T-helper 9 cell (primary cell): ENCODE data around the gene BEND5.

Source experiments
- DNase-seq: peaks from one replicate; pipeline ENCODE4 v3.0.0-alpha.2; 2020

BEND5 gene

DNA sequence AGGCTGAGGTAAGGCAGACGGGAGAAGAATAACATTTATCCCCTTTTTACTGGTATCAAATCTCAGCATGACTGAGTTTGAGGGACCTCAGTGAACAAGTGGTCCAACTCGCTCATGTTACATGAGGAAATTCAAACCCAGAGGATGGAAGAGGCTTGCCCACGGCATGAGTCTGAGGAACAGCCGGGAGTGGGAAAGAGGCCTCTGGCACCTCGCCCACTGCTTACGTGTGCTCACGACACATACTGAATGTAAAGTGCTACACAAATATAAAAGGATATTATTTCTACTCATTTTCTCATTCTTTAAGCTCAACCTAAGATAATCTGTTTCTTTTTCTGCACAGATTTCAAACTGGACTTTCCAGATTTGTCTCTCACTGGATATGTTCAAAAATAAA, 14.7 kb downstream of the BEND5 start:
- DNase-seq = no peak

DNA sequence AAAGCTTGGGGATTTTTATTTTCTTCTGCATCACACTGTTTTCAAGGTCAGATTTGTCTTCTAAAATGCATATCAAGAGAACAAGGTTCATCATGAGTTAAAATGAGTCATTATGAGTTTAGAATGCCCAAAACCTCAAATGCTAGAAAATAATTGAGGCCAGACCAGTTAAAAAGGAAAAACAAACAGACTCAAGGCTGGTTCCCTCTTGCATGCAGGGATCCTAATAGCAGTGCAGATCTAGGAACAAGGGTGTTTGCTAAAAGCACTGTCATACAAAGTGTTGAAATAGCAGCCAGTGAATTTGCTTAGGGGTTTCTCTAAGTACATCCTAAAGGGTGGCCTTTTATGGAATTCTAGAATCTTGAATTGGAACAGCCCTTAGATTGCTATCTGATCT, 15.3 kb downstream of the BEND5 start:
- no peak for DNase-seq

DNA sequence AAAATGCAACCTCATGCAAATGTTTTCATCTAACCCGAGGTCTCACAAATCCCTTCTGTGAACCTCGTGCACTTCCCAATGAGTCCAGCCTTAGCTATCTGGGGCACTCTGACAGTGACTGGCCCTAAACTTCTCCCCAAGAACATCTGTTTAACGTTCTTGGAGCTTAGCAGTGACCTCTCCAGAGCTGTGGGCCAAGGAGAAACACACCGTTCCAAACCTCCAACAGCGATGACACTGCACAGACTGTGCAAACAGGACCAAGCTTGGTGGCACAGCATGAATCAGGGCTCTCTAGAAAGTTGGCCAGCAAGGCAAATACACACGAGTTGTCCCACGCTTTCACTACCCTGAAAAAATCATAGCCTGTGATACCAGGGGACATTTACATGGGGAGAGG, 15.8 kb downstream of the BEND5 start:
- DNase-seq = no peak

DNA sequence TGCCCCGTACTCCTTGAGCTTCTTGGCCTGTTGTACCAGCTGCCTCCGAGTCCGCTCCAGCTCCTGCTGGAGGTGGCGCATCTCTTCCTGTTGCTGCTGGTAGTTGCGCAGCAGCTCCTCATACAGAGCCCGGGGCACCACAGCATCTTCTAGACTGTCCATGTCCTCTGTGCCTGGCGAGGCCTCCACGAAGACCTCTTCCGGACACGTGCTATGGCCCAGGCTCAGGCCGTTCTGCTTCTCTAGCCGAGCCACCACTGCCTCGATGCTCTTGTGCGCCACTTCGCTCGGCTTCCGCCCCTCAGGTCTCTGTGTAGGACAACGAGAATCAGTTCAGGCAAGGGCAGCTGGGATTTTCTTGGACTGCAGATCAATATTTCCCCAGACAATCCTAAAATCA, 17.7 kb downstream of the BEND5 start:
- no peak for DNase-seq

DNA sequence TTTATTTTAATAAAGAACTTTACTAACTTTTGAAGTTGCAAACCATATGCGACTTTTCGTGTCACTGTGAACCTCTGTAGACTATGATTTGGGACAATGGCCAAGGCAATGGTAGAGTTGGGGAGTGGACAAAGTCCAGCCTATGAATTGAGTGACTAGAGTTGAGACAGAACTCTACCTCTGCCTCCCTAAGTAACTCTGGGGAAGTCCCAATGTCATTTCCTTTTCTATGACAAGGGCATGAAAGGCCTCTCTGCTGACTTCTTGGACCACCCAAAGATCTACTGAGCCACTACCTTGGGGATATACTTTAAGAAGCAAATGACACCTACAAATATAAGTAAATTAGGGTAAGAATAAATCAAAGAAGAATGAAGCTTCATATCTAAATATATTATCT, 19.3 kb downstream of the BEND5 start:
- DNase-seq = no peak

DNA sequence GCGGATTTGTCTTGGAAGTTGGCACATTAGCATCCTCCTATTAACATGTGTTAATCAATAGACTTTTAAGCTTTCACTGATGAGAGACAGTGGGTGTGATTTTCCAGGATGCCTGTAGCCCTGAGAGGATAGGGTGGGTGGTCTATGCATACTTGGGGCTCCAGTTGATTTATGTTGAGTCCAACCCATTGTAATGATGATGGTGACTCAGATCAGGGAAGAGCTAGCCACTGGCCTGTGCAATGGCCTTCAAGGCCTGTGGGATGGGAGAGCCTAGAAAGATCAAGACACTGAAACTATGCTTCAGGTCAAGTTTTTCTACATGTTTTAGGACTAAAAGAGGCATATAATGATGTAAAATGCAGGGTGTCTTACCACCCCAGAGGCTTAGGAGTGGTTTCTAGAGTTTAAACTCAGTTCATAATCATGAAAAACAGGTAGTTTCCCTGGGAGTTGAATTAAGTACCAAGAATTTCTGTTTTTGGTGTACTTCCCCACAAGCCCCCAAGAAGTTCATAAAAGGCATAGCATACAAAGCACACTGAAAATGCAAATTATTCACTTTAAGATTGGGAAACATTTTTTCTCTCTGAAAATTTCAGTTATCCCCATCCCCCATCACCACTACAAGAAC, 19.9 kb downstream of the BEND5 start:
- DNase-seq = no peak

DNA sequence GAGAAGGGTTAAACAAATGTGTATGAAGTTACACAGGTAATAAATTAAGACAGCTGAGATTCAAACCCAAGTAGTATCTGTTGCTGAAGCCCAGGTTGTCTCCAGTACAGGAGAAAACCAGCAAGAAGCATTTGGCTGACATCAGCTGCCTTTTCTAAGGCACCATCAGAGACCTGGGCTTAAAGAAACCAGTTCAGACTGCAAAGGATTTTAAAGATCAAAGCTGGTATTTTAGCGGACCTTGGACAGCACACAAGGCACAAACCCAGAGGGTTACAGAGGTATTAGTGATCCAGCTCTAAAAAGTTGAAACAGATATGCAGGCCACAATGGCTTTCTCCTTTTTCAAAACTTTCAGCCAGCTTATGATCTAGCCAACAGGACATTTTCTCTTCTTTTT, 23.4 kb downstream of the BEND5 start:
- DNase-seq = no peak

DNA sequence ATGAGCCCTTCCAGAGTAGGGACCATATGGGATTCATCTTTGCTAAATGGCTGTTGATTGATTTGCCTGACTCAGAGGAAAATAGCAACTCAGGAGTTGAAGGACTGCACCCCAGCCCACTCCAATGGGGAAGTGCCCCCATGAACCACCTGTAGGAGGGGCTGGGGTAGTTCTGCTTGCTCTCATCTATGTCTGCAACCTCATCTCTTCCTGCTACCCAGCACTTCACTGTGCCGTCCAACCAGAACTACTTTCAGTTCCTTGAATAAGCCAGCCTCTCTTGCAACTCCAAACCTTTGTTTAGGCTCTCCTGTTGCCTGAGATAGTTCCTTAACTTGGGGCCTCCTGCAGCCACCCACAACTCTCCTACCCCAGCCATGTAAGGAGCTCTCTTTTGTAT, 26.6 kb downstream of the BEND5 start:
- DNase-seq = no peak

DNA sequence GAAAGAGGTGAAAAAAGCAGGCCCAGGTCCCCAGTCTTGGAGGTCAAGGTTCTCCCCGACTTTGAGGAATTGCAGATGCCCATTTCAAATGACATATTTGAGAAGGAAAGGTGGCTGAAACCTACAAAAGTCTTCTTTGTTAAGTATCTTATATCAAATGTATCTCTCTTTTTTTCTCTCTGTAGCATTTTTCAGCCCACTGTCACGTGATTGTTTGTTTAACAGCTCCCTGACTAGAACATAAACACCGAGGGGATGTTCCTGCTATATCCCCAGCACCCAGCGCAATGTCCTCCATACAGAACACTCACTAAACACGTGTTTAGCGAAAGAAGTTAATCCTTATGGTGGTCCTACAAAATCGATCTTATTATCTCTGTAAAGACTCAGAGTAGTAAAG, 27.6 kb downstream of the BEND5 start:
- DNase-seq = no peak

DNA sequence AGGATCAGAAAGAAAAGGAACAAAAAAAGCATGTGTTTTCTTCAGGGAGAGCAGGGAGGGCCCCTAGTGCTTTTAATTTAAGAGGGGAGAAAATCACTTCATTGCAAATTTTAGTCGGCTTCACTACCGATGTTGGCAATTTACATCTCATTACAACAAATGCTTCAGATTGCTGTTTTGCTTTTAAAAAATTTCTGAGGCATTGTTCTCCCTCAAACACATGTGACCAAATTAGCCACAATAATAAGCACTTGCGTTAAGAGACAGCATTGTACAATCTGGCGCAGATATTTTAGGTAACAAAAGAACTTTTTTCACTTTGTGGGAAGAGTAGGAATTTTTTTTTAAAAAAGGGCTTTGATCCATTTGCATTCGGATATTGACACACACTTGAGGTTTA, 29.8 kb downstream of the BEND5 start:
- DNase-seq = no peak

DNA sequence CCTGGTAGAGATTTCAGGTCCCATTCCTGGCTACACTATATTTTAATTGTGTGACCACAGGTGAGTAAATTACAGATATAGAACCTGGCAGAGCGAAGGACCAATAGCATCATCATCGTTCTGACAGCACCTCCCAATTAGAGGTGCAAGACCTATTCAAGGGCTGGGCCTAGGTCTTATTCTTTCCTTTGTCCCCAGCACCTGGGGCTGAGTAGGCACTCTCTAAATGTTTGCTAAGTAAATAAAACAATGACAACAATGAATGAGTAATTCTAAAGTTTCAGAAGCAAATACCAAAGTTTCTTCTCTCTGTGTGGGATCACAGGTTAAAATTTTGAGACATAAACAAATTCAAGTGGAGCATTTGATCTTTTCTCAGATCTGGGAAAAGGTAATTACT, 32.7 kb downstream of the BEND5 start:
- no peak for DNase-seq

DNA sequence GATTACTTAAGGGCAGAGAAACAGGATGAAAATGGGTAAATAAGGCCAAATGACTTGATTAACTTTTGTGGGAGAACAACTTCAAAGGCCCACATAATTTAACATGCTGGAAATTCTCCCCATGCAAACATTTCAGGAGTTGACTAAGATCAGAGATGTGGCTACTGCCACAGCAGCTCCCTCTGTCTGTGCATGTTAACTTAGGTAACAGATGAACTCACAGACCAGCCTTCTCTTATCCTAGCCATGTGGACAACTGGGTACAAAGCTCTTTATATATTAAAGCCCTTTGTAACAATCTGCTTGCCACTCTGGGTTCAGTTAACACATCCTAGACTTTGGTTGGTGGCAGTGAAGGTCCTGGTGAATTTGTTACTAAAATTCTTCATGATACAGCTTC, 33.2 kb downstream of the BEND5 start:
- DNase-seq = no peak

DNA sequence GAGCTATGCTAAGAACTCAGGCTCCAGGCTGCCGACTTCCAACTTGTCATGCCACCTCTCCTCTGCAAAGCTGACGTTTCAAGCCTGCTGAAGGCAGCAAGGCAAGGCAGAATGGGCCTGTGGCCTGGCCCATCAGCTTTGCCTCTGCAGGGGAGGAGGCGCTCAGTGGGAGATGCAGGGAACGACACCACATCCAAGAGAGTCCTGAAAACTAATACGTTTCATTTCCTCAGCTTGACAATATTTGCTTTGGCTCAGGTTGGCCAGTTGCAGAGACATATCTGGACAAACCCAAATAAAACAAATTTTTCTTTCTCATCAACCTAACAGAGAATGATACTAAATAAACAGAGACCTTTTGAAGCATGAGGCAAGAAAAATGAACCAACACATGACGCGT, 35.3 kb downstream of the BEND5 start:
- DNase-seq = no peak

DNA sequence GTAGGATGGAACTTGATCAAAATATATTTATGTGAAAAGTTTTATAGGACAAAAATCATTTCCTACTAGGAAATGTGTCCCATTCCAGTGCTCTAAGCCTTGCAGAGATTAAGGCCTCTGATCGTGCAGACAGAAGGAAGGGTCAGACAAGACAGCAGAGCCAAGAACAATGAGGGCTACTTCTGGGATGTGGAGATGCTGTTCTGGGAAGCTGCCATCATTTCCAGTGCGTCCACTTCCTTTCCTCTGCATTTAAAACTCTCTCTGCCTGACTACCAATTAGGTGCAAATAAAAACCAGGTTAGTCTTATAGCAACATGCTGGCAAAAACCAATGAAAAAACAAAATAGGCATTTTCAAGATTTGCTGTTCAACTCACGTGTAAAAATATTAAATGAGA, 36.1 kb downstream of the BEND5 start:
- DNase-seq = no peak

DNA sequence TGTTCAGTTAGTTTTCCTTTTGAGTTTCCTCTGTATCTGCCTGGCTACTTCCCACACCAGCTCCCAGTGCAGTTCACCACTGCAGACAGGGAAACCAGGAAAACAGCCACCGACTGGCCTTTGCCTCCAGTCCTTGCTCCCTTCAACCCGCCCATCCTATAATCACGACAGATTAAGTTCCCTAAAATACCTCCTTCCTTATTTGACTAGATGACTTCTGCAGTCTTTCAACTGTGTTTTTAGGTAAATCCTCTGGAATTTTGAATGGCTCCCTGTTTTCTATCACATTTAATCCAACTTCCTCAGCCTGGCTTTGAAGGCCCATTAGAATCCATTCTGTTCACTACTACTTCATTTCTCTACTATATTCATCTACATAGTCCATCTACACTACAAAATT, 37.6 kb downstream of the BEND5 start:
- no peak for DNase-seq

DNA sequence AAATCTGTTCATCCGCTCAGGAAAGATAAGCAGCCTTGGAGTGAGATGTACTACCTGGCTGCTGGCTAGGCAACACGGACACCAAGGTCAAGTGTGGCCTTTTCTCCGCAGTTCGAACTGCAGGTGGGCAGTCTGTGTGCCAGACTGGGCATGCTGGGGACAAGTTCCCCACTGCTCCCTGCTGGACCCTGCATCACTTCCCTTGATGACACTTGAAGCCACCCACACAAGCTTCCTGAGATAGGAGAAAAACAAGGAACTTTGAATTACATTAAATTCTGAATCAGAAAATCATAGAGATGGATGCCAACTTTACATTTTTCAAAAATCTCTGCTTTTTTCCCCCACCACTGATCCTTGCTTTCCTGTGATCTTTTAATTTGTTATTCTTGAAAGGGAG, 38.3 kb downstream of the BEND5 start:
- no peak for DNase-seq

DNA sequence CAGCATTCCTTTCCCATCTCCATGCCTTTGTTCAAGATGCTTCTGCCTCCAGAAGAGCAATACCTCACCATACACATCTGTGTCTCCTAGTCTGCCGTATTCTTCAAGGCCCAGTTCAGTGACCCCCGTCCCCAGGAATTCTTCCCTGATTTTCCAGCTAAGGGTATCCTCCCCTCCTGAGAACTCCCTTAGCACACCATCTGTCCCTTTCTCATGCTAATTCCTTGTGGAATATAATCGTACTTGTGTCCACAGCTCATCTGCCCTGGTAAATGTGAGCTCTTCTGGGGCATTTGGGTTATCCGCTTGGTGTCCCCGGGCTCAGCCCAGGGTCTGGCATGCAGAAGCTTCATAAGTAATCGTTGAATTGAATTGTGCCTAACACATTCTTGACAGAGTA, 40.9 kb downstream of the BEND5 start:
- no peak for DNase-seq

DNA sequence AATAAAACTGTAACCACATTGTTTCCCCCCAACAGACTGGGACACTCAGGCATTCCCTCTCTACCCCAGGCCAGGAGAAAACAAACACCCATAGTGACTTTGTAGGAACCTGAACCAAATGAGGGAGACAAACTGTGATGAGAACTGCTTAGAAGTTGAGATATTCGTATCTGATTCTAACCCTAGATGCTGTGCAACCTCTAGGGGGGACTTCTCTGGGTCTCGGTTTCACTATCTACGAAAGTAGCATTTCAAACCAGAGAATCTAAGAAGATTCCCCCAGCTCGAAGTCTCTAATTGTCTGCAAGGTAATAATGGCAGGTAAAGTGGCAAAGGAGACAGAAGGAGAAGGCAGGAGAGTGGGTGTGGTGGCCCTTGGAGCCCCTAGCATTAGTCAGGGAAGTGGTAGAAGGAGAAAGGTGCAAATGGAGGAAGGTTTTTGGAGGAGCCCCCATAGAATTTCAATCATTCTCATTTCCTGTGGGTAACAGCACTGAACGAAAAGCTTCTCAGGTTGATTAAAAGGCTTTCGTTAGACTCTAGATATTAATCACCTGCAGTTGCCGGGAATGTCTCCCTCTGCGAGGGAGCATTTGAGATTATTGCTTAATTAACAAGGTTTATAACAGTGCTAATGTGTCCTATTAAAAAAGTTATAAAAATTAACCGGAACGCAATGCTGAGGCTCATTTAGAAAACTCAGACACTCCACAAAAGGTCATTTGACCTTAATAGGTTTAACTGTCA, 46.4 kb downstream of the BEND5 start:
- DNase-seq = no peak

DNA sequence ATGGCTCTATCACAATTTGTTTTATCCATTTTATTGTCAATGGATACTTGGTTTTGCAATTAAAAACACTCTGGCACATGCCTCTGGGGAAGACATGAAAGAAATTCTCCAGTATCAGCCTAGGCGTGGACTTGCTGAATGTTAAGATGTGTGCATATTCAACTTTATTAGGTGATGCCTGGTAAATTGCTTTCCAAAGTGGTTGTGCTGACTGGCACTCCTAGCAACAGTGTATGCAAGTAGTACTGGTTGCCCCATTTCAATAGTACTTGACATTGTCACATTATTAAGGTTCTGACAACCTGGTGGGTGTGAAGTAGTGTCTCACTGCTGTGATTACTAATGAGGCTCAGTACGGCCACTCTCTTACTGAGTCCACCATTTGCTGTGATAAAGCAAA, 48.1 kb downstream of the BEND5 start:
- DNase-seq = no peak

DNA sequence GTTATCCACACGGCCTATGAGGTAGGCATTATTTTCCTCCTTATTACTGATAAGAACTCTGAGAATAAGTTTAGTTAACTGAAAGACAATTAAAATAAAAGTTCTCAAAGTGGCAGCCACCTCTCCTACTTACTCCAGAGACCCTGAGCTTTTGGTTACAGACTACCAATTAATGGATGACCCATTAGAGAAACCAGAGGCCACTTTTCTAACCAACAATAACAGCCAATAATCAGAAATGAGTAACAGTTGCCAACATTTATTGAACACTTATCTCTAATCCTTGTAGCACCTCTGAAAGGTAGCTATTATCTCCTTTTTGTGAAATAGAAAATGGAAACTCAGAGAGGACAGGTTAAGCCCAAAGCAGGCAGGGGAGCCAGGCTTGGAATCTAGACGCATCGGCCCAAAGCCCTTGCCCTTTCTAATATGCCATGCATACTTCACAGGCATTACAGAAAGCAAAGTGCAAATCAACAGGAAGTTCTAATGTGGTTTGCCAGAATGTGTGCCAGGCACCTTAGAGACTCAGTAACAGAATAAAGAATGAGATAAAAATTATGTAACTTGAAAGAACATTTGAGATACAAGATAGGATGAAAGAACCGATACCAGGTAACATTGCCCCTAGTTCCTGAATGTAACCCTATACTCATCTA, 50.0 kb downstream of the BEND5 start:
- DNase-seq = no peak

DNA sequence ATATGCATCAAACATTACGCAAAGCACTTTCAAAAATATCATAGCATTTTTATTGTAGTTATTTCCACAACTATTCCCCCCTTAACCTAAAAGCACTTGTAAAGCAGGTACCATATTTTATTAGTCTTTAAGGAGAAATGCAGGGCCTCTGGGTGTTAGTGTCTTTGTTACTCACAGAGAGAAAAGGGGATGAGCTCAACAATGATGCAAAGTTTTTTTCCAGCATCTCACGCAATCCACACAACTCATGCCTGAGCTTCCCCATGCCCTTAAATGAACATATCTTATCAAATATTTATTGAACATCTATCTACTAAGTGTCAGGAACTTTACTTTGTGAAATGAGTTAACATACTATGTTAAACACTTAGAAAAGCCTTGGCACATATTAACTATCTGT, 50.6 kb downstream of the BEND5 start:
- DNase-seq = no peak

DNA sequence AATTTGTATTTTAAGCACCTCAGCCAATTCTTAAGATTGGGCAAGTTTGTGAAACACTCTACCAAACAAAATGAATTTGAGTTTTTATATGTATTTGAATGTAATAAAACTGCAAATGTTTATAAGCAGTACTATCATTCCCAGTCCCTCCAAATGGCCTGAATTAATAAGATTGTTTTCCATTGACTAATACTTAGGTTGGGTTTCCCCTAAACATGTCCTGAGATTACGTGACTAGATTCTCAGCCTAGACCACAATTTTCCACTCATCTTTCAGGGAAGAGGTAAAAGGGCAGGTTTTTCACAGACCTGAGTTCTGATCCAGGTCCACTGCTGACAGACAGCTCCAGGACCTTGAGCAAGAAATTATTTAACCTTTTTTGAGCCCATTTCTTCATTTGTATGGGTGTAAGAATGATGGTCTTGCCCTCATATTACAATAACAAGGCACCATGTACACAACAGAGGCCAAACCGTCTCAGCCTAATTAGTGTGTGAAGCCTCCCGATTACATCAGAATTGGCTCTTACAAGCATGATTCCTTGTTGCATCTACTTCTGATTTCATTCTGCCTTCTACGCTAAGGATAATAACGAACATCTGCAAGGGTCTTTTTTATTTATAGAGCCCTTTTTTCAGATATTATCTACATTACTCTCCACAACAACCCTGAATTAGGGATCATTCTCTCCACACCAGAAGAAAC, 51.2 kb downstream of the BEND5 start:
- DNase-seq = no peak

DNA sequence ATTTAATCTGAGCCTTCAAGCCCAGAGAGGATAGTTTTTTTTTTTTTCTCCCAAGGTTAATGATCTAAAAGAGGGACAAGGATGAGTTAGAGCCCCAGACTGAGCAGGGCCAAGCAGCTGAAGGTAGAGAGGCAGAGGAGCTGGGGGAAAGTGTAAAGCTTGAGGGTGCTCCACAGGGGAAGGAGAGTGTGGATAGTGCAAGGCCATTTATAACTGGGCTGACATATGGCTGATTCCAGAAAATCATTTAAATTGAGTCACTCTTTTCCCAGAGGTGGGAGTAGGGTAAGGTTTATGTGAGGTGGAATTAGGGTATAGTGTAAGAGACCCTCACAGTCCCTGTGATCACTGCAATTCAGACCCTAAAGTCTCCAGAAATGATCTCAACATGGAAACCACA, 55.8 kb downstream of the BEND5 start:
- no peak for DNase-seq

DNA sequence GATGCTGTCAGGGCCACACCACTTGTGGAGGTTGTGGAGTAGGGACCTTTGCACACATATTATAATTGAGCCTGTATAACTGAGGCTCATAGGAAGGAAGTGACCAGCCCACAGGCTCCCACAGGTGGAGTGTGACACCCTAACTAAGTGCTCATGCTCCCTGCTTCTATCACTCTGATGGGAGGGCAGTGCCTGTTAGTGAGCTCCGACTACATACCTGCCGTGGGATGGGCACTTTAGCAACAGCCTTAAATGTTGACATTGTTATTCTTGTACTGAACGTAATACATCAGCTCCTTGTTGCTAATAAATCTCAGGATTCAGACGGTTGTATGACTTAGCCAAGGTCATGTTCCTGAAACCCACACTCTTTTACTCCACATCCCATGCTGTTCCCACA, 58.0 kb downstream of the BEND5 start:
- DNase-seq = no peak
